ENCODE measurements around the gene TXNRD3. TPM values are rescaled to one million over a fixed set of nuclear protein-coding genes. Genes with fewer than 3 reads are reported as not detected.

The TXNRD3 gene
- total RNA-seq, 2 donors from 2014 or later: 0.50 TPM

DNA sequence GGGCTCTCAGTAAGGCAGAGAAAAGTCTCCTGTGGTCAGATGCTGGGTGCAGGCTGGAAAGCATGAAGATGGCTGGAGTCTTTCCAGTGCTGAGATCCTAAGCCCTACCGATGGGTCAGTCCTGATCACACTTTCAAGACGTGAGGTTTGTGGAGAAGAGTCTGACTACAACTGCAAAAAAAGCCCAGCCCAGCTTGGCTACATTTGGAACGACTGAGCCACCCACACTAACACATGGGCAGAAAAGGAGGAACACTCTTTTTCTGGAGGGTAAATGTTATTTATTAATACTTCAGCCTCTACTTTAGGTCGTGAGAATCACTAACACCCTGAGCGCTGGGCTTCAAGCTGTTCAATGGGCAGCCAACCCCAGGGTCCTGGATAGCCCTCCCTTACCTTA lies 74.2 kb downstream of the TXNRD3 start:
- Mint-ChIP-seq H3K27me3 (peaks cover 52% of the 10 kb centered on the region), H3K4me1 (peaks cover 2% of the 10 kb centered on the region), H3K36me3 (ENCODE audit: low read depth) (no peaks in the 10 kb centered on the region), H3K4me3 (no peak overlapping the region), H3K27ac (no peak overlapping the region)
- H3K9me3 ChIP-seq (ENCODE audit: control insufficient read depth, low read length, poor library complexity, severe bottlenecking): no peaks in the 10 kb centered on the region
- no peak for ATAC-seq
- no peak for DNase-seq

DNA sequence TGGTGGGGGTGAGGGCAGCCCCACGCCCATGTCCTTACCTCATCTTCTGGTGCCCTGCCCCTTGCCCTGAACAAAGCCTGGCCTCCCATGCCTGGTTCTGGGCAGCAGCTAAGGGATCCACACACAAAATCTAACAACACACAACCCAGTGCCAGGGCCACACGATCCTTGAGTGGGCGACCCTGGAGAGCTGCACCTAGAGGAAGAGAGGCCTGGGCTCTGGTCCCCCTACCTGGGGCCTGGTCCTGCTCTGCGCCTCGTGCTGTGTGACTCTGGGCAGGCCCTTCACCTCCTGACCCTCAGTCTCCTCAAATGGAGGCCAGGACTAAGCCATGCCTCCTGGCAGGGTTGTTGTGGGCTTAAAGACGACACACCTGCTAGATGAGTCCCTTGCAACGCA lies 76.2 kb downstream of the TXNRD3 start:
- no peaks in the 10 kb centered on the region for H3K9me3 ChIP-seq (ENCODE audit: control insufficient read depth, low read length, poor library complexity, severe bottlenecking)
- H3K4me1 Mint-ChIP-seq: peaks cover 2% of the 10 kb centered on the region
- ATAC-seq: no peak
- no peak for DNase-seq
- H3K27ac Mint-ChIP-seq: no peak overlapping the region
- H3K4me3 Mint-ChIP-seq: no peak overlapping the region
- peaks cover 60% of the 10 kb centered on the region for H3K27me3 Mint-ChIP-seq
- H3K36me3 Mint-ChIP-seq (ENCODE audit: low read depth): no peaks in the 10 kb centered on the region

DNA sequence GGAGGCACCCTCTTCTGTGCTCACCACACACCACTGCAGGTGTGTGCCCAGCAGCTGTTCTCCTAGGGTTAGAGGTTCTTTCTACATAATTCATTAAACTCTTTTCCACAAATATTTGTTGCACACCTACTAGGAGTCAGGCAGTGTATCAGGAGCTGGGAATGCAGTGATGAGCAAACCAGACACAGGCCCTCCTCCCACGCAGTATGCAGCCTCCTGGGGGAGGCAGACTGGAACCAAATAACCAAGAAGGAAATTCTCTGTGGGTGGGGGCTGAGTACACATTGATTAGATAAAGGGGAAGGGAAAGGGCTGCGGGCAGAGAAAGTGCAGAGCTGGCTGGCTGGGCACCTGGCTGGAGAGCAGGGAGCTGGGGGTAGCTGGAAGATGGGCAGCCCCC lies 77.7 kb downstream of the TXNRD3 start:
- H3K4me3 Mint-ChIP-seq: no peak overlapping the region
- H3K27me3 Mint-ChIP-seq: peaks cover 69% of the 10 kb centered on the region
- H3K9me3 ChIP-seq (ENCODE audit: control insufficient read depth, low read length, poor library complexity, severe bottlenecking): no peaks in the 10 kb centered on the region
- H3K27ac Mint-ChIP-seq: no peak overlapping the region
- H3K36me3 Mint-ChIP-seq (ENCODE audit: low read depth): no peaks in the 10 kb centered on the region
- DNase-seq: no peak
- peaks cover 2% of the 10 kb centered on the region for H3K4me1 Mint-ChIP-seq
- no peak for ATAC-seq

DNA sequence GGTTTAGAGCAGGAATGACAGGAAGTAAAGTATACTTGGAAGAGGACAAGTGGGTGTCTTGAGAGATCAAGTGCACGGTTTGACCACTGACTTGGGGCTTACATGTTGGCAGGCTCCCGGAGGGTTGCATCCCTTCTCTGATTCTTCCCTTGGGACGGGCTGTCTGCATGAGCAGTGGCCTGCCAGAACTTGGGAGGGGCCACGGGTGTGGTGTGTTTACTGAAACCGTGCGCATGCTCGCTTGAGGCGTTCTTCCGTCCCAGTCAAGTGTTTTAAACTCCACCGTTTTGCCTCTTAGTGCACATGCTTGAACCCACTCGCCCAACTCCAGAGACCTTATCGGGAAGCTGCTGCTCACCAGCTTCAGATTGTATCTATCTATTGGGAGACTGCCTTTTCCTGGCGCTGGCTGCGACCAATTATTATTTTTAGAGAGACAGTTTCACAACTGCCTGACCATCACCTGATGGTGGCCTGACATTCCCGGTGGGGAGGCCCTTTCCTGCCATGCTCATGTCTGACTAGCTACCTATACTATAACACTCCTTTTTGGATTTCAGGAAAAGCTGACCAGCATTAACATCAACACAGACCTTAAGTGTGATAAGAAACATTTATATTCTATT lies 81.3 kb downstream of the TXNRD3 start:
- no peaks in the 10 kb centered on the region for H3K9me3 ChIP-seq (ENCODE audit: control insufficient read depth, low read length, poor library complexity, severe bottlenecking)
- H3K27me3 Mint-ChIP-seq: peaks cover 48% of the 10 kb centered on the region
- H3K4me3 Mint-ChIP-seq: no peak overlapping the region
- H3K27ac Mint-ChIP-seq: no peak overlapping the region
- H3K36me3 Mint-ChIP-seq (ENCODE audit: low read depth): no peaks in the 10 kb centered on the region
- no peak for DNase-seq
- no peaks in the 10 kb centered on the region for H3K4me1 Mint-ChIP-seq
- ATAC-seq: no peak

DNA sequence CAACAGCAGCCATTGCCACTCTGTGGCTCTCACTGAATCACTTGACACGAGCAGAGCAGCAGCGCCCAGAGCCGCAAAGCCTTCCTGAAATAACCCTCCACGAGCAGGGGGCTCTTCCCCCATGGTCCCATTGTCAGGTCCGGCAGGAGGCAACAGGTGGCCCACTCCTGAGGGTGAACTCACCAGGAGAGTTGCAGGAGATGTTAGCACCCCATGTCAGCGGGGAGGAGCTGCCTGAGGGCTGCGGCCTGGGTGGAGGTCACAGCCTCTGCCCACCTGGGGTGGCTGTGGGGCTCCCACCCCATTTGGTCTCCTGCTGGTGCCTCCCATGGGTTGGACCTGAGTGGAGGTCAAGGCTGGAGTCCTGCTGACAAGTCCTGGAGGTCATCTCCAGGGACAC lies 83.8 kb downstream of the TXNRD3 start:
- ATAC-seq (no peak), DNase-seq (no peak)
- Mint-ChIP-seq H3K4me1 (no peaks in the 10 kb centered on the region), H3K36me3 (ENCODE audit: low read depth) (no peaks in the 10 kb centered on the region), H3K27ac (no peak overlapping the region), H3K4me3 (no peak overlapping the region), H3K27me3 (peaks cover 59% of the 10 kb centered on the region)
- no peaks in the 10 kb centered on the region for H3K9me3 ChIP-seq (ENCODE audit: control insufficient read depth, low read length, poor library complexity, severe bottlenecking)

DNA sequence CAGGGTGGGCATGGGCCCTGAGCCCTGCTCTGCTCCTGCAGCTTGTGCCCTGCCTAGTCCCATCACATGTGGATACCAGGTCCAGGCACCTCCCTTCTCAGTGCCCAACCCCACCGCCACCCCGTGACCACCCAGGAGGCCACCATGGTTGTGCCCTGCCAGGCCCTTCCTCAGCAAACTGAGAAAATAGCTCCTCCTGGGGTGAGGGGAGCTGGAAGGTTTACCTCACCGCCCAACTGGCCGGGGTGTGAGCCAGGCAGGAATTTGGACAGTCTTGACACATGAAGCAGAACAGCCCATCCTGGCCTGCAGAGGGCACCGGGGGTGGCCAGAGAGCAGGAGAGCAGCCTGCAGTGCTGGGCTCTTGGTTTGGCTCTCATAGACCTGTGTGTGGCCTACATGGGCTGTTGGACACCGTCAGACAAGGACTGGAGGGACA lies 84.8 kb downstream of the TXNRD3 start:
- DNase-seq: no peak
- peaks cover 67% of the 10 kb centered on the region for H3K27me3 Mint-ChIP-seq
- H3K4me3 Mint-ChIP-seq: no peak overlapping the region
- no peaks in the 10 kb centered on the region for H3K4me1 Mint-ChIP-seq
- H3K36me3 Mint-ChIP-seq (ENCODE audit: low read depth): no peaks in the 10 kb centered on the region
- no peaks in the 10 kb centered on the region for H3K9me3 ChIP-seq (ENCODE audit: control insufficient read depth, low read length, poor library complexity, severe bottlenecking)
- H3K27ac Mint-ChIP-seq: no peak overlapping the region
- ATAC-seq: no peak

DNA sequence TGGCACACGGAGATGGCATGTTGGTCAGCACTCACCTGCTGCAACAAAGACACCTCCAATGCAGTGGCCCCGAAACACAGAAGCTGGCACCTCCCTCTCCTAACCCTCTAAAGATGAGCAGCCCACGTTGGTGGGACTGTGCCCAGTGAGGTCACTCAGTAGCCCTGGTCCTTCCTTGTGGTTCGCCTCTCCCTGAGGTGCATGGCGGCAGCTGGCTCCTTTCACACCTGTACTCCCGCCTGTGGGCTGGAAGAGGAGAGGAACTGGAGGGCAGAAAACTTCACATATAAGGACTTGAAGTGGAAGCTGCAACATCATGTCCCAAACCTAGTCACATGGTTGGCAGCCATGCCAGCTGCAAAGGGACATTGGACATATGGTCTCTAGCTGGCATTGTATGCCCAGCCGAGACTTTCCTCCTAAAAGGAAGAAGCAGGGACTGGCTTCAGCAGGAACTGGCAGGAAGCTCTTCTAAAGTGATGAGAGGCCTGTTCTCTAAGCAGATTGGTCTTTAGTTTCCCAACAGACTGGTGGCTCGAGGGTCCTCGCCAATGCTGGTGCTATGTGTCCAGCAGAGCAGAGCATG lies 85.4 kb downstream of the TXNRD3 start:
- H3K9me3 ChIP-seq (ENCODE audit: control insufficient read depth, low read length, poor library complexity, severe bottlenecking): no peaks in the 10 kb centered on the region
- H3K27ac Mint-ChIP-seq: no peak overlapping the region
- H3K4me3 Mint-ChIP-seq: no peak overlapping the region
- H3K36me3 Mint-ChIP-seq (ENCODE audit: low read depth): no peaks in the 10 kb centered on the region
- H3K4me1 Mint-ChIP-seq: no peaks in the 10 kb centered on the region
- peaks cover 63% of the 10 kb centered on the region for H3K27me3 Mint-ChIP-seq
- no peak for DNase-seq
- ATAC-seq: no peak

DNA sequence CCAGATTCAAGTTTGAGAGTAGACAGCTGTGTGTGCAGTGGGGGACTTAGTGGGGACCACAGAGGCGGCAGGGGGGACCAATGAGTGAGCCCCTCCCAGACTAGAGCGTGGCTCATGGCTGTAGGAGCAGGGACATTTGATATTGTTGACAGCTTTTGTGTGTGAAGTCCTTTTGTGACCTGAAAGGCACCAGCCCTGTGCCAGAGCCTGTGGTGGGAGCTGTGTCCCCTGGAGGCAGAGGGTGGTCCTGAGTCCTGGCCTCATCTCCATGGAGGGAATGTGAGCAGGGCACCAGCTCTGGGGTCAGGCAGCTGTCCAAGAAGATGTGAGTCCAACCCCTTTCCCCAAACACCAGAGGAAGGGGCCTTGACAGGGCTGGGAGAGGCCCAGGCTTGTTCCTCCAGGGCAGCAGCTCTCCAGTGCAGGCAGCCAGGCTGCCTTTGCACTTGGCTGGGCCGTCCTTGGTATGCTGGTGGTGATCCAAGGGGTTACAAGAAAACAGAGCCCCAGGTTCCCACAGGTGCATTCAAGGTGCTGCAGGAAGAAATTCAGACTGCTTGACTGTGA lies 86.1 kb downstream of the TXNRD3 start:
- no peaks in the 10 kb centered on the region for H3K36me3 Mint-ChIP-seq (ENCODE audit: low read depth)
- no peak for DNase-seq
- no peak overlapping the region for H3K27ac Mint-ChIP-seq
- no peak overlapping the region for H3K4me3 Mint-ChIP-seq
- peaks cover 58% of the 10 kb centered on the region for H3K27me3 Mint-ChIP-seq
- H3K4me1 Mint-ChIP-seq: no peaks in the 10 kb centered on the region
- no peaks in the 10 kb centered on the region for H3K9me3 ChIP-seq (ENCODE audit: control insufficient read depth, low read length, poor library complexity, severe bottlenecking)
- no peak for ATAC-seq

DNA sequence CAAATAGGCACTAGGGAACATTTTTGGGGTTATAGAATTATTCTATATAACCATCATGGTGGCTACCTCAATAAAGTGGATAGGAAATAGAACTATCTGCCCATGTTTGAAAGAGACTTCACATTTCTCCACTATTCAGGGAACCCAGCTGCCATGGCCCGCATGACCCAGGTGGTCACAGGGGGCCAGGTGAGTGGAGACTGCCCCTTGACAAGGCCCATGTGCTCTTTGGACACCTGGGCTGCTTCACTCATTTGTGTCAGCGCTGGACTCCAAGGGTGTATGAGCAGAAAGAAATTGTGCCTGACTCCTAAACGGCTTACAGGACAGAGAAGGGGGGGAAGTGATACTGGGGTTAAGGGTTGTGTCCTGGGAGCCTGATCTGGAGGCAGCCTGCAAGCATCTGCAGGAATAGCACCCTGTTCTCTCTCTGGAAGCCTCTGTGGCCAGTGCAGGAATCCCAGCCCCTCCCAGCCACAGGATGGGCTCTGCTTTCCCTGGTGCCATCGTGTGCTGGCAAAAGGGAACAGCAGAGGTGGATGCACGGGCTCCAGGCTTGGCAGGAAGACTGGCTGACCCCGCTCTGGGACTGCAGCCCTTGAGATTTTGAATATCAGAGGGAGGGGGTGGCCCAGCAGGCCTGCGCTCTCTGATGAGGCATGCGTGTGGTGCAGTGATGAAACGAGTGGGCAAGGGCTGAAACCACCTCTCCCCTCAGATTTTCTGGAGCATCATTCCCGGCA lies 87.1 kb downstream of the TXNRD3 start:
- Mint-ChIP-seq H3K4me1 (no peaks in the 10 kb centered on the region), H3K4me3 (no peak overlapping the region), H3K27ac (no peak overlapping the region)

DNA sequence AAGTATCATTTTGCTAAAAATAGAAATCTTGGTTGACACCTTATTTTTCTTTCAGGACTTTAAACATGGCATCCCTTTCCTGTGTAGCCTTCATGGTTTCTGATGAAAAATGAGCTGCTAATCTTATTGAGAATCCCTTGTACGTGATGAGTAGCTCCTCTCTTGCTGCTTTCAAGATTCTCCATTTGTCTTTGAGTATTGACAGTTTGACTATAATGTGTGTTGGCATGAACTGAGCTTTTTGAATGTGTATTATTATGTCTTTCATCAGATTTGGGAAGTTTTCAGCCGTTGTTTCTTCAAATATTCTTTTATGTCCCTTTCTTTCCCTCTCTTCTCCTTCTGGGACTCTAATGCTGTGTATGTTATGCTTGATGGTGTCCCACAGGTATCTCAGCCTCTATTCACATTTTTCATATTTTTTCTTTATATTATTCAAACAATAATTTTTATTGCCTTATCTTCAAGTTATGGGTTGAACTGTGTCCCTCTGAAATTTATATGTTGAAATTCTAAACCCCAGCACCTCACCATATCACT lies 92.1 kb downstream of the TXNRD3 start:
- DNase-seq: no peak
- H3K9me3 ChIP-seq (ENCODE audit: control insufficient read depth, low read length, poor library complexity, severe bottlenecking): no peaks in the 10 kb centered on the region
- no peak for ATAC-seq
- Mint-ChIP-seq H3K4me1 (no peaks in the 10 kb centered on the region), H3K27me3 (peaks cover 27% of the 10 kb centered on the region), H3K4me3 (no peak overlapping the region), H3K27ac (no peak overlapping the region), H3K36me3 (ENCODE audit: low read depth) (no peaks in the 10 kb centered on the region)

More for the DNA sequence above, 87.1 kb downstream of the TXNRD3 start:
- no peaks in the 10 kb centered on the region for H3K9me3 ChIP-seq (ENCODE audit: control insufficient read depth, low read length, poor library complexity, severe bottlenecking)
- ATAC-seq (no peak), DNase-seq (no peak)
- H3K27me3 Mint-ChIP-seq: peaks cover 48% of the 10 kb centered on the region
- H3K36me3 Mint-ChIP-seq (ENCODE audit: low read depth): no peaks in the 10 kb centered on the region

DNA sequence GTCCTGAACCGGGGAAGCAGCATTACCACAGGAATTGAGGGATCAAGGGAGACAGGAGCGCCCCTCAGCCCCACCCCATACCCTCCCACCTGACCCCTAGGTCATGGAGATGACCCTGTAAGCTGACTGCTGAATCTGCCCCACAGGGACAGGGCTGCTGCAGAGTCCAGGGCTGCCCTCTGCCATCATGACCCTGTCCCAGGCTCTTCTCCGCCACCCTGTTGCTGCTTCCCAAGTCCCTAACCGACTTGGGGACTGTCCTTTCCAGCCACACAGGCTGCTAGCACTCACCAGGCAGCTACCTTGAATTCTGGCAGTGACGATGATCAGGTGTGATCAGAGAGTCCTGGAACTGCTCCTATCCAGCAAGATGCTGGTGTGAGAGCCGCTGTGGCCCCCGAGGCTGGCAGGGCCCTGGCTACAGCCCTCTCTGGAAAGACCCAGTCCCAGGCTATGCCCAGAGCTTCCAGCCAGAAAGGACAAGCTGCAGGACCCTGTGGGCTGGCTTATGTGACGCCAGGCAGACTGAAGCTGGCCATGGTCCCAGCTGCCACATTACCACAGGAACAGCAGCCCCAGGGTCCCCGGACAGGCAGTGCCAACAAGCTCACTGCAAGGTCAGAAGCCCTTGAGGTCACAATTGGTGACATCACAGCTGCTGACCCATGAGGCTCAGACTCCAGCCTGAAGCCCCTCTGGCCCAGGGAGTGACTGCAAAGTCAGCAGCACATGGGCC lies 96.4 kb downstream of the TXNRD3 start, which contains the start of gene C3orf22:
Gene C3orf22, minus strand, starts transcription at position 597 of the 736 bp plus-strand sequence. CDS start 5,542 bp downstream, outside the sequence.
- Mint-ChIP-seq H3K27me3 (no peaks in the 10 kb centered on the region), H3K27ac (no peak within 1 kb of the TSS), H3K4me3 (no peak within 1 kb of the TSS), H3K36me3 (ENCODE audit: low read depth) (no peaks in the 10 kb centered on the region), H3K4me1 (no peaks in the 10 kb centered on the region)
- ATAC-seq: no peak
- no peaks in the 10 kb centered on the region for H3K9me3 ChIP-seq (ENCODE audit: control insufficient read depth, low read length, poor library complexity, severe bottlenecking)
- peak in 1 of 3 donors; percentile 1 for DNase-seq

DNA sequence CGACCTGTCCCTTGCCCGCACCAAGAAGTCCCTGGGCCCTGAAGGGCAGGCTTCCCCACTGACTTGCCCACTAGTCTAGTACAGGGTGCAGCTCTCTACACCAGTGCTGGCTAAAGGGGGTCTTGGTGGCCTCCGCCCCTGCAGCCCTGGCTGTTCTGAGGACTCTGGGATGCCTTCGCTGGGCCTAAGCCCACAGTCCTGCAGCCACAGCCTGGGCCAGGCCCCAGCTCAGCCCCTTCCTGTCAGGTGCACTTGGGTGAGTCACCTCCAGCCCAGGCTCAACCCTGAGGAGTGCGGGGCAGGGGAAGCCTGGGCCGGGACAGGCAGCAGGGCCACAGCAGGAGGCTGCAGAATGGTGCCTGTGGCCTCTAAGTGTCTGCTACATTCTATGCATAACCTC lies 97.2 kb downstream of the TXNRD3 start:
- H3K4me3 Mint-ChIP-seq: no peak overlapping the region
- no peaks in the 10 kb centered on the region for H3K9me3 ChIP-seq (ENCODE audit: control insufficient read depth, low read length, poor library complexity, severe bottlenecking)
- H3K36me3 Mint-ChIP-seq (ENCODE audit: low read depth): no peaks in the 10 kb centered on the region
- DNase-seq (peak in 1 of 3 donors; percentile 4), ATAC-seq (no peak)
- no peaks in the 10 kb centered on the region for H3K27me3 Mint-ChIP-seq
- H3K27ac Mint-ChIP-seq: no peak overlapping the region
- H3K4me1 Mint-ChIP-seq: no peaks in the 10 kb centered on the region

DNA sequence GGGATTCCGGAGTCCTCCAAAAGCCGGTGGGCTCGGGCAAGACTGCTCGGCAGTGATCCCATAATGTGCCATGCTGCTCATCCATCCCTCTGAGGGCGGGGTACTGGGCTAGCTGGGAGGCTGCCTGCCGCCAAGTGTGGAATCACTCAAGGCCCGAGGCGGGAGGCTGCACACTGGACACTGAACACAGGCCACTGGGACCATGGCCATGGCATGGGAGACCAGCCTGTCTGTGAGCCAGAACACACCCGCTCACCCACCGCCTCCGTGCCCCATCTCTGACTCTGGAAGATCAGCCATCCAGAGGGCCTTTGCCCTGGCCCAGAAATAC lies 97.5 kb downstream of the TXNRD3 start:
- Mint-ChIP-seq H3K27ac (no peak overlapping the region), H3K4me1 (no peaks in the 10 kb centered on the region)
- no peak for ATAC-seq

More for the DNA sequence above, 97.5 kb downstream of the TXNRD3 start:
- Mint-ChIP-seq H3K4me3 (no peak overlapping the region), H3K27me3 (no peaks in the 10 kb centered on the region), H3K36me3 (ENCODE audit: low read depth) (no peaks in the 10 kb centered on the region)
- H3K9me3 ChIP-seq (ENCODE audit: control insufficient read depth, low read length, poor library complexity, severe bottlenecking): no peaks in the 10 kb centered on the region
- DNase-seq: peak in 1 of 3 donors; percentile 5

Measured in T-helper 17 cell (primary cell).